Activated CD8-positive, alpha-beta memory T cell treated with anti-CD3 and anti-CD28 coated beads, Interleukin-2, amount 50 U/mL, for 1 hour (primary cell): Measurements from ENCODE around the gene FGF1.

ENCODE experiments used
- DNase-seq: peaks from one replicate; pipeline ENCODE4 v3.0.0-alpha.2; 2020; ENCODE audit errors: extremely low read depth

The FGF1 gene

DNA sequence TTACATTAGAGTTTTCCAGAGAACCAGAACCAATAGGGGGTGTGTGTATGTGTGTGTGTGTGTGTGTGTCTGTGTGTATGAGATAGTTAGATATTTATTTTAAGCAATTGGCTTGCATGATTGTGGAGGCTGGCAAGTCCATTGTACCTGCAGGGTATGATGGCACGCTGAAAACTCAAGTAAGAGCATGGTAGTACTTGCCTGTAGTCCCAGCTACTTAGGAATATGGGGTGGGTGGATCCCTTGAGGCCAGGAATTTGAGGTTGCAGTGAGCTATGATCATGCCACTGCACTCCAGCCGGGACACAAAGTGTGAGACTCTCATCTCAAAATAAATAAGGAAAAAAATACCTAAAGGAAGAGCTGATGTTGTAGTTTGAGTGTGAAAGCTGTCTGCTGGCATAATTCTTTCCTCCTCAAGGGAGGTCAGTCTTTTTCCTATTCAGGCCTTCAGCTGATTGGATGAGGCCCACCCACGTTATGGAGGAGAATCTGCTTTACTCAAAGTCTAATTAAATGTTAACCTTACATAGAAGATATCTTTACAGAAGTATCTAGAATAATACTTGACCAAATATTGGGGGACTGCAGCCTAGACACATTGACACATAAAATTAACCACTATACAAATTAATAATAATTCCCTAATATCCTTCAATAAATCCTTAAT lies 107.6 kb downstream of the FGF1 start:
- DNase-seq = no peak

DNA sequence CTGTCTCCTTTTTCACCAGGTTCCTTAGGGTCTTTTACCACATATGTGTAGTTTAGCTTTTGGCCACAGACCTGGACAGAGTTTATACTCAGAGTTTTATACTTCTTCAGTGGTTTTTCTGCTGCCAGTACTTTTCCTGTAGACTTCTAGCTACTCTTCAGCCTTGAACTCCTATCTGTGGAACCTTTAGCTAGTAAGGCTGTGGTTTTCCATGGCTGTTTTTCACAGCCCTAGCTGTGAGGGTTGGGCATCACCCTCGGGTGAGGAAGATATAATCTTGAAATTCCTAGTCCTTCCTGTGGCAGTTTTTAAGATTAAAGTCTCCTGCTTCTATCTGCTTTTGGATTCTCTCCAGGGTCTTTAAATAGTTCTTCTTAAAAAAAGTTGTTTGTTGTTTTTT lies 109.1 kb downstream of the FGF1 start:
- DNase-seq = no peak

GRCh38 chr5:142576303-142576702 lies 109.6 kb downstream of the FGF1 start:
- DNase-seq = no peak

- no peak for DNase-seq
Observed at GRCh38 chr5:142572006-142572405, 113.9 kb downstream of the FGF1 start.

GRCh38 chr5:142571371-142571770 lies 114.5 kb downstream of the FGF1 start:
- DNase-seq = no peak

DNA sequence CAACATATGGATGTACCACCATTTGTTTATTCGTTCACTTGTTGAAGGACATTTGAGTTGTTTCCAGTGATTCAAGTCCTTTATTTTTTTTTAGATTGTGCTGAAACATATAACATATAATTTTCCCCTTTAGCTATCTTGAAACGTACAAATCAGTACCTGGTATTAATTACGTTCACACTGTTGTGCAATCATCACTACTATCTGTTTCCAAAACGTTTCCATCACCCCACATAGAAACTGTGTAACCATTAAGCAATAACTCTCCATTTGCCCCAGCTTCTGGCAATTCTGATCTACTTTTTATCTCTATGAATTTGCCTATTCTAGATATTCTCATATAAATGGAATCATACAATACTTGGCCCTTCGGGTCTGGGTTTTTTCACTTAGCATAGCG lies 116.0 kb downstream of the FGF1 start:
- DNase-seq = no peak

DNA sequence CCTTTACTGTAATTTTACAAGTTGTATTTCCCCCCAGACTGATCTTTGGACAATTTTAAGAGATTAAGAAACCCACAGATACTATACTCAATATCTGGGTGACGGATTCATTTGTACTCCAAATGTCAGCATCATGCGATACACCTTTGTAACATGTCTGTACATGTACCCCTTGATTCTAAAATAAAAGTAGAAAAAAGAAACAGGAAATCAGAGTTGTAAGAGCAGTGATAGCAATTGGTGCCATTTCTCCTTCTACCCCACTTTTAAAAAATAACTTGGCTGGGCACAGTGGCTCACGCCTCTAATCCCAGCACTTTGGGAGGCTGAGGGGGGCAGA lies 116.9 kb downstream of the FGF1 start:
- DNase-seq = no peak

GRCh38 chr5:142568283-142568995 lies 117.5 kb downstream of the FGF1 start:
- no peak for DNase-seq

GRCh38 chr5:142561486-142562097 lies 124.3 kb downstream of the FGF1 start:
- no peak for DNase-seq

DNA sequence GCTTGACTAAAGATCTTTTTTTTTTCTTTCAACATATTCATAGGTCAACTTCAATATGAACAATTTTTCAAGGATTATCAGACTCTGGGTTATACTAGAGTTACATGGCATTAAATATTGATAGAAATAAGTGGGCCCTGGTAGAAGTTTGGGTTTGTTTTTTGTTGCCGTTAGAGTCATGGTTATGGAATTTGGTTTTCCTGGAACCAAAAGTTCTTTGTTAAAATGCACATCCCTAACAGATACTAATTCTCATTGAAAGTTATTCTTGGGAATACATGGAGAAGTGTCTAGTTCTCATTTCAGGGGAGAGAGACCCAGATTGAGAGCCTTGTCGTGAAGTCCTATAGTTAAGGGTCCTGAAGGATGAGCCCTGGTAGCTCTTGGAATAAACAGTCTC lies 124.9 kb downstream of the FGF1 start:
- no peak for DNase-seq

DNA sequence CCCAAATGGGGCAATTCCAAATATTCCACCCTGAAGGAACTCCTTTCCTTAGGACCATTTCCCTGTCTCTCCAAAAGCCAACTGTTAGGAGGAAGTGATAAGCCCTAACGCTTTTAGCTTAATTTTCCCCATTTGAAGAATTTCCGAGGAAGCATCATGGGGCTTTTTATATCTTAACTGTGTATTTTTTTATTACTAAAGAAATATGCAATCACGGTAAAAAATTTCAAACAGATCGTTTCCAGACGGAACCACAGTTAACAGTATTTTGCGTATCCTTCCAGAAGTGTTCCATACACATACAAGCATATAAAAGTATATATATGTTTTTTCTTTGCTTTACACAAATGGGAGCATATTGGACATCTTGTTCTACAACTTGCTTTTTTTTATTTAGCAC lies 133.8 kb downstream of the FGF1 start:
- no peak for DNase-seq

DNA sequence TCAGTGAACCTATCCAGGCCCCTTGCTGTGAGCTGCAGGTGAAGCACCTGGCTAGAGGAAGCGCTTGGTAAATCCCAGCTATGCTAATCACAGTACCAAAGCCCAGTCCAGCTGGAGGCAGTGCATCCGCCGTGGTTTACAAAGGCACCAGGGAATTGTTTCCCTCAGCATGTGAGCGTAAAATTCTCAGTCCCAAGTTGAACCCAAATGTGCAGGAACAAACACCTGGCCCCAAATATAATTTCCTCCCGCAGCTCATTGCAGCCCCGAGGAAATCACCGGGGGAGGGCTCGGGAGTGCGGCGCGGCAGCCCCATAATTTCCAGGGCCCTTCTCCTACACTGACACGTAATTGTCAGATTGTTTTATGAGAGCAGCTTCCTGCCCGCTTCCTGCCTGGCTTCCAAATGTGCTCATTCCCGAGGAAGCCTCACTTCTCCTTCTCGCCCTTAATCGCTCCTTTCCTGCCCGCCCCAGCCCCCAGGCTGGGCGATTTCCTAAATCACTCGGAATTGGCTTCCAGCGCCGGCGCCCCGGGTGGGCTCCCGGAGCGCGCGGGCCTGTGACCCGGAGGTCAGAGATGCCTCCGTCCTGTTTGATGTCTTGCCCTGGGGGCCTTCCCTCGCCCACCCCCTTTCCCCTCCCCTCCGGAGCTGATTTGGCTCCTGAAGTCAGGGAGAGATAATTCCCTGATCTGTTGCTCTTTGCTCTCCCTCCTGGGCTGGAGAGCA lies 134.4 kb downstream of the FGF1 start:
- no peak for DNase-seq

- no peak for DNase-seq
Observed at GRCh38 chr5:142550471-142550870, 135.4 kb downstream of the FGF1 start.

DNA sequence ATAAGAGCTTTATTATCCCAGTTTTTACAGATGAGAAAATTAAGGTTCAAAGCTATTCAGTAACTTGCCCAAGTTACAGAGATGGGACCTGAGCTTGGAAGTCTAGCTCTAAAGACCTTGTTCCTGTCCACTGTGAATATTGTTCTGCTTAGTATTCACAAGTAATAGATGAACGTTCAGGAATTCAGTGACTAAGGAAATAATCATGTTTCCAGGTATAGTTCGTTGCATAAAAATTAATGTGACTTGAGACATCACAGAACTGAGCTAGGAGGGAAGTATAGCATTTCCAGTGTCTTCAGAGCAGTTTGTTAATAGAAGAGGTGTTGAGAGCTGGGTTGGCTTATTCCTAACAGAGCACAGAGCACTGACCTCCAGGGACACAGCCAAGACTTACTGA lies 136.1 kb downstream of the FGF1 start:
- DNase-seq = no peak

- no peak for DNase-seq
Observed at GRCh38 chr5:142548739-142549275, 137.1 kb downstream of the FGF1 start.

- no peak for DNase-seq
Observed at GRCh38 chr5:142547445-142548380, 138.2 kb downstream of the FGF1 start.

DNA sequence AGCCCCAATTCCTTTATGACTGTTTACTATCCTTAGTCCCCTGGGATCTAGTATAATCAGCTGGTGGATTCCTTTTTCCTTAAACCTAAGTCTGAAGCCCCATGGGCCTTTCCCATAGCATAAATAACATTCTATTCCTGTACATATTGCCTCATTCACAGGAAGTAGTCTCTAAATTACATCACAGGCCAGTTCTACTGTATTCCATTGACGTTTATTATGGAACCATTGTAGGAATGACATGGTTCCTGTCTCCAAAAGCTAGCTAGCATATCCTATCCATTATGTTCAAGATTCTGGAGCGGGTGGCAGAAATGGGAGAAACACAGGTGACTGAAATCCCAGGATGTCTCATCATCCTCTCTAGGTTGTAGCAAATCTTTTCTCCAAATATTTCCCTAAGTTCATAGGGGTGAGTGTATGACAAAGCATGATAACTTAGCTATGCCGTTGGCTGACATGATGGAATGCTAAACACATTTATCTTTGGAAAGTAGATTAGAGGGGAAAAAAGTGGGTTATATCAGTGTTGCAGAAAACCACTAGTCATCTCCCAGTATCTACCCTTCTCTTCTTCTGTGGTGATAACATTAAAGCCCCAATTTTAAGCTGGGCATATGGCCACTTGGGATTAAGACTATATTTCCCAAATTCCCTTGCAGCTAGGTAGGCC lies 140.1 kb downstream of the FGF1 start:
- no peak for DNase-seq

DNA sequence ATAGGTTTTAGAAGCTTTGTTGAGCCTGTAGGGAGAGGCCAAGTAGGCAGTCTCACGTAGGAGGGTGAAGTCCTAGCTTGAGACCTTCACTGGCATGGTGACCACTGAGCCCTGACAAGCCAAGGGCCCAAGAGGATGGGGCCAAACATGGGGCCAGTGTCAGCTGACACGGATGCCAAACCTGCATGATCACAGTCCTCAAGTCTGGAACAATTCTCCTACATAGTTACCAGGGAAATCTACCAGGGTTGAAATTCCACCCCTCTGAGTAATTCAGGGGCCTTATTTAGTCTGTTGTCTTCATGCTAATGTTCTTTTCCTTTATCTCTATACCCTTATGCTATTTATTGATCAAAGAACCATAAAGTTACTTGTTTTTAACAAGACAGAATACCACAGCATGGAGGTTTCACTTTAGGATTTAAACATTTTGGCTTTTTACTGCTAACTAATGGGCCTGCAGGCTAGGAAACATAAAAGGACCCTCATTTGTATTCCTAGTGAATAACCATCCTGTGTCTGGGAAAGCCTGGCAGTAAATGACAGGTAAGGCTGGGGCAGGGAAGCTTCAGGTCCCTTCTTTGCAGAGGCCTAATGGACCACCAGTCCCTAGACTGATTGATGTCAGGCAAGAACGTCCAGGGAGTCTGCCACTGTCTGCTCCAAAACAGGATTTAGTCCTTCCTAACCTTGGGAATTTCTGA lies 140.8 kb downstream of the FGF1 start:
- no peak for DNase-seq

- DNase-seq = no peak
Observed at GRCh38 chr5:142544071-142544753, 141.7 kb downstream of the FGF1 start.

- DNase-seq = no peak
Observed at GRCh38 chr5:142542906-142543305, 143.0 kb downstream of the FGF1 start.
